GM12865 (cell line): ENCODE results near the gene FBXO15.

ENCODE experiments used
- DNase-seq: peaks from one replicate; pipeline ENCODE4 v3.0.0; 2010; ENCODE audit warnings: low read depth
- H3K4me3 ChIP-seq: 2 replicates; pipeline ENCODE4 v1.5.1; 2011; ENCODE audit warnings: mild to moderate bottlenecking, low read depth, low read length, control low read depth
- CTCF ChIP-seq: IDR thresholded peaks from 2 replicates; pipeline ENCODE4 v1.5.1; 2011; ENCODE audit warnings: low read length, control low read depth, low read depth, inconsistent platforms; ENCODE audit not compliant: insufficient read depth; ENCODE audit errors: missing control alignments

Gene FBXO15

GRCh38 chr18:74147779-74148542, at the start of gene FBXO15, which contains the start of gene TIMM21:
TSS of gene FBXO15 (minus strand) at chr18:74147834. CDS start at chr18:74147785, 49 bp downstream.
TSS of gene TIMM21 (plus strand) at chr18:74148523. CDS start at chr18:74148809, 286 bp downstream.
- peak within 1 kb of the TSS; percentile 97 for H3K4me3 ChIP-seq
- DNase-seq = peak; percentile 97
- TF ChIP-seq CTCF = no peak

- peak; percentile 73 for TF ChIP-seq CTCF
- peak; percentile 64 for DNase-seq
- H3K4me3 ChIP-seq = no peak overlapping the region
Measured at GRCh38 chr18:74196220-74197119, 48.8 kb upstream of the FBXO15 start.

GRCh38 chr18:74194691-74195090, 47.1 kb upstream of the FBXO15 start:
- DNase-seq = no peak
- no peak overlapping the region for H3K4me3 ChIP-seq
- TF ChIP-seq CTCF = no peak

- TF ChIP-seq CTCF = no peak
Measured at GRCh38 chr18:74191577-74191976, 43.9 kb upstream of the FBXO15 start.

GRCh38 chr18:74190086-74190485, 42.5 kb upstream of the FBXO15 start:
- DNase-seq = no peak
- H3K4me3 ChIP-seq = no peak overlapping the region
- no peak for TF ChIP-seq CTCF

More at GRCh38 chr18:74191577-74191976, 43.9 kb upstream of the FBXO15 start:
- no peak overlapping the region for H3K4me3 ChIP-seq
- DNase-seq = no peak

- DNase-seq = no peak
- no peak for TF ChIP-seq CTCF
Measured at GRCh38 chr18:74186661-74187060, 39.0 kb upstream of the FBXO15 start.

More at GRCh38 chr18:74186661-74187060, 39.0 kb upstream of the FBXO15 start:
- no peak overlapping the region for H3K4me3 ChIP-seq
